HCT116 (cell line): ENCODE measurements around the gene NBL1. TPM values are rescaled to one million over a fixed set of nuclear protein-coding genes. Genes with fewer than 3 reads are reported as not detected.

ENCODE experiments used
- ATAC-seq: fragments of 200-7000 bp; cut with Tn5 transposase; 2 replicates; pipeline ENCODE4 v1.9.1; 2020; ENCODE audit warnings: mild to moderate bottlenecking, moderate library complexity
- BruUV-seq: library from RNA; stranded (reverse); fragments of 400-500 nt; replicated peaks from 2 replicates; lab custom pipeline; 2021; lab: Mats Ljungman, UMichigan
- CTCF ChIA-PET: fragments of 300-600 bp; sonication (Branson Sonifier 250); formaldehyde crosslinking; loops from one replicate; lab custom pipeline; 2021; ENCODE audit warnings: antibody characterized with exemption; lab: Charles Lee
- POLR2A ChIA-PET: fragments of 300-600, 350-600 bp; sonication (Branson Sonifier 250); formaldehyde crosslinking; loops from one replicate; lab custom pipeline; 2021; ENCODE audit warnings: antibody characterized with exemption; lab: Charles Lee
- RAD21 ChIA-PET, 2 experiments: fragments of 300-600 bp; sonication (Branson Sonifier 250); formaldehyde crosslinking; loops; one replicate each; lab custom pipeline; 2023; ENCODE audit warnings: low total read pairs in 2 of 2; ENCODE audit not compliant: uncharacterized antibody in 2 of 2, unreplicated experiment in 2 of 2, low non-redundant PET in 1 of 2; lab: Charles Lee
- DNase-seq: peaks from one replicate; pipeline ENCODE4 v3.0.0-alpha.2; 2010; ENCODE audit warnings: low read depth, low spot score
- H2AFZ ChIP-seq: fragments of 200-600 bp; shearing (Covaris generic), sonication (generic); 2 replicates; pipeline ENCODE4 v1.6.1; 2017; ENCODE audit warnings: low read depth, mixed run types, mixed read lengths, antibody characterized with exemption, low read length; ENCODE audit not compliant: poor library complexity, severe bottlenecking
- H3K27ac ChIP-seq: 2 replicates; pipeline ENCODE4 v1.5.1; 2012; ENCODE audit warnings: low read depth, low read length
- H3K27me3 ChIP-seq: fragments of 200-600 bp; sonication (generic); 2 replicates; pipeline ENCODE4 v1.6.1; 2016; ENCODE audit warnings: mixed run types, low read length, mixed read lengths; ENCODE audit not compliant: insufficient read depth
- H3K36me3 ChIP-seq, 2 experiments: fragments of 200-500 bp in 1 of 2; fragments of 200-600 bp in 1 of 2; sonication (Bioruptor generic) in 1 of 2; sonication (generic) in 1 of 2; 2 replicates each; pipeline versions ENCODE4 v1.5.1 to v1.6.1; 2014 to 2016; ENCODE audit warnings: low read length in 2 of 2, inconsistent platforms in 1 of 2, mixed read lengths in 1 of 2, mixed run types in 1 of 2; ENCODE audit not compliant: insufficient read depth in 2 of 2, control insufficient read depth in 1 of 2
- H3K4me1 ChIP-seq, 2 experiments: fragments of 200-600 bp in 1 of 2; sonication (generic) in 1 of 2; 2 replicates each; pipeline versions ENCODE4 v1.5.1 to v1.6.1; 2012 to 2017; ENCODE audit warnings: low read length in 2 of 2, inconsistent platforms in 1 of 2, mild to moderate bottlenecking in 1 of 2, mixed read lengths in 1 of 2, mixed run types in 1 of 2, moderate library complexity in 1 of 2; ENCODE audit not compliant: insufficient read depth in 2 of 2, control insufficient read depth in 1 of 2
- H3K4me2 ChIP-seq: fragments of 200-600 bp; sonication (generic); 2 replicates; pipeline ENCODE4 v1.6.1; 2017; ENCODE audit warnings: mixed run types, low read length, mixed read lengths
- H3K4me3 ChIP-seq, 2 experiments: fragments of 200-600 bp in 1 of 2; sonication (generic) in 1 of 2; replicated peaks in 1 of 2; 2 replicates each; pipeline ENCODE4 v1.5.1; 2011 to 2016; ENCODE audit warnings: low read length in 2 of 2, control low read depth in 1 of 2, low read depth in 1 of 2, mild to moderate bottlenecking in 1 of 2, mixed read lengths in 1 of 2, mixed run types in 1 of 2
- H3K79me2 ChIP-seq: fragments of 200-600 bp; sonication (generic); 2 replicates; pipeline ENCODE4 v1.6.1; 2017; ENCODE audit warnings: mild to moderate bottlenecking, mixed run types, low read length, moderate library complexity, mixed read lengths; ENCODE audit not compliant: insufficient read depth
- H3K9ac ChIP-seq: fragments of 200-600 bp; sonication (generic); 2 replicates; pipeline ENCODE4 v1.6.1; 2016; ENCODE audit warnings: low read length, mixed read lengths
- H3K9me2 ChIP-seq: fragments of 200-600 bp; sonication (generic), shearing (Covaris generic); 2 replicates; pipeline ENCODE4 v1.6.1; 2017; ENCODE audit warnings: mixed run types, mild to moderate bottlenecking, moderate library complexity; ENCODE audit not compliant: insufficient read depth
- H3K9me3 ChIP-seq, 2 experiments: fragments of 200-500 bp in 1 of 2; fragments of 200-600 bp in 1 of 2; sonication (Bioruptor generic) in 1 of 2; sonication (generic) in 1 of 2; 2 replicates each; pipeline ENCODE4 v1.6.1; 2014 to 2017; ENCODE audit warnings: low read length in 2 of 2, mixed read lengths in 2 of 2, inconsistent platforms in 1 of 2, low read depth in 1 of 2, mild to moderate bottlenecking in 1 of 2, mixed run types in 1 of 2, moderate library complexity in 1 of 2; ENCODE audit not compliant: control insufficient read depth in 1 of 2, insufficient read depth in 1 of 2
- H4K20me1 ChIP-seq: fragments of 200-600 bp; sonication (generic), shearing (Covaris generic); 2 replicates; pipeline ENCODE4 v1.6.1; 2017; ENCODE audit warnings: mixed run types, mild to moderate bottlenecking, moderate library complexity; ENCODE audit not compliant: insufficient read depth
- CBX3 ChIP-seq: IDR thresholded peaks from 2 replicates; pipeline ENCODE4 v1.6.1; 2012; ENCODE audit warnings: low read depth
- EGR1 ChIP-seq: IDR thresholded peaks from 2 replicates; pipeline ENCODE4 v1.6.1; 2012; ENCODE audit warnings: low read depth
- ELF1 ChIP-seq: IDR thresholded peaks from 2 replicates; pipeline ENCODE4 v1.6.1; 2012; ENCODE audit warnings: low read depth, borderline replicate concordance
- EZH2phosphoT487 ChIP-seq: fragments of 200-600 bp; IDR thresholded peaks from 2 replicates; pipeline ENCODE4 v1.6.1; 2018; ENCODE audit warnings: antibody characterized with exemption, borderline replicate concordance
- JUND ChIP-seq: IDR thresholded peaks from 2 replicates; pipeline ENCODE4 v1.6.1; 2012
- POLR2A ChIP-seq: IDR thresholded peaks from 2 replicates; pipeline ENCODE4 v1.7.0; 2011; ENCODE audit warnings: borderline replicate concordance; ENCODE audit not compliant: insufficient read depth, insufficient read length; ENCODE audit errors: extremely low read depth
- POLR2AphosphoS5 ChIP-seq: IDR thresholded peaks from 2 replicates; pipeline ENCODE4 v1.6.1; 2011; ENCODE audit warnings: mild to moderate bottlenecking, low read depth, low read length, moderate library complexity
- RAD21 ChIP-seq: IDR thresholded peaks from 2 replicates; pipeline ENCODE4 v1.6.1; 2012; ENCODE audit warnings: low read depth, mild to moderate bottlenecking
- SP1 ChIP-seq: IDR thresholded peaks from 2 replicates; pipeline ENCODE4 v1.6.1; 2012; ENCODE audit warnings: low read depth
- TCF7L2 ChIP-seq: IDR thresholded peaks from 2 replicates; pipeline ENCODE4 v1.7.0; 2011; ENCODE audit warnings: borderline replicate concordance, inconsistent platforms; ENCODE audit not compliant: insufficient read depth, insufficient read length; ENCODE audit errors: extremely low read depth
- ZFX ChIP-seq: fragments of 450-650 bp; IDR thresholded peaks from 2 replicates; pipeline ENCODE4 v1.6.1; 2017
- ZNF274 ChIP-seq: fragments of 200-500 bp; sonication (Bioruptor generic); IDR thresholded peaks from 2 replicates; pipeline ENCODE4 v1.6.1; 2014; ENCODE audit warnings: mild to moderate bottlenecking, low read depth, low read length, inconsistent platforms
- intact Hi-C: fragments of 100-400 bp; cut with micrococcal nuclease; formaldehyde crosslinking; loops from 2 replicates; pipeline ENCODE4 v1.10.0; 2022
- total RNA-seq: library from RNA; stranded (reverse); gene quantifications from one replicate; pipeline ENCODE4 v1.2.1, GENCODE V29; 2021; ENCODE audit not compliant: unreplicated experiment
- TF ChIP-seq, protein P1 (sequence below): IDR thresholded peaks from 2 replicates; pipeline ENCODE4 v1.6.1; 2011; ENCODE audit warnings: mild to moderate bottlenecking, low read length, moderate library complexity; ENCODE audit not compliant: insufficient replicate concordance; ENCODE audit errors: extremely low read depth
- TF ChIP-seq, protein P2 (sequence below): IDR thresholded peaks from 2 replicates; pipeline ENCODE4 v1.6.1; 2012

Gene NBL1
- total RNA-seq, 1 experiment from 2014 or later, result 75.4 TPM

DNA sequence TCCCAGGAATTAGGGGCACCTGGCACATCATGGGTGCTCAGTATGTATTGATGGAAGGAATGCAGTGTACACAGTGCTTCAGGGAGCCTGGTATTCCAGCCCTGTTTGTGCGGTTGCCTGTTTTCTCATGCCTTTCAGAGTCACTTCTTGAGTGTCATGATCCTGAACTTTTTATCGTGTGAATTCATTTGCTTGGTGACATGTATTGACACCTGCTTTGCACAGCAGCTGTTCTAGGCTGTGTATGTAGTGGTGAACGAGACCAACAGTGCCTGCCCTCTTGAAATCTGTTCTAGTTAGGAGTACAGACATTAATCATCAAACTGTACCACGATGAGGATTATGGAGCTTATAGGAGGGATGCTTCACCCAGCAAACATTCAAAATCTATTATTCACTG is 26.7 kb downstream of the NBL1 start:
- 0 out of 2 replicates have a peak, but pooled peaks cover 5% of the 10 kb centered on the region for H3K27me3 ChIP-seq
- TF ChIP-seq ZNF274 (no peak), JUND (no peak), EZH2phosphoT487 (no peak), POLR2A (no peak), RAD21 (no peak), ELF1 (no peak), TCF7L2 (no peak), EGR1 (no peak), ZFX (no peak), SP1 (no peak), POLR2AphosphoS5 (no peak), CBX3 (no peak)
- TF ChIP-seq, protein P1, sequence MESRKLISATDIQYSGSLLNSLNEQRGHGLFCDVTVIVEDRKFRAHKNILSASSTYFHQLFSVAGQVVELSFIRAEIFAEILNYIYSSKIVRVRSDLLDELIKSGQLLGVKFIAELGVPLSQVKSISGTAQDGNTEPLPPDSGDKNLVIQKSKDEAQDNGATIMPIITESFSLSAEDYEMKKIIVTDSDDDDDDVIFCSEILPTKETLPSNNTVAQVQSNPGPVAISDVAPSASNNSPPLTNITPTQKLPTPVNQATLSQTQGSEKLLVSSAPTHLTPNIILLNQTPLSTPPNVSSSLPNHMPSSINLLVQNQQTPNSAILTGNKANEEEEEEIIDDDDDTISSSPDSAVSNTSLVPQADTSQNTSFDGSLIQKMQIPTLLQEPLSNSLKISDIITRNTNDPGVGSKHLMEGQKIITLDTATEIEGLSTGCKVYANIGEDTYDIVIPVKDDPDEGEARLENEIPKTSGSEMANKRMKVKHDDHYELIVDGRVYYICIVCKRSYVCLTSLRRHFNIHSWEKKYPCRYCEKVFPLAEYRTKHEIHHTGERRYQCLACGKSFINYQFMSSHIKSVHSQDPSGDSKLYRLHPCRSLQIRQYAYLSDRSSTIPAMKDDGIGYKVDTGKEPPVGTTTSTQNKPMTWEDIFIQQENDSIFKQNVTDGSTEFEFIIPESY, result no peak
- TF ChIP-seq, protein P2, sequence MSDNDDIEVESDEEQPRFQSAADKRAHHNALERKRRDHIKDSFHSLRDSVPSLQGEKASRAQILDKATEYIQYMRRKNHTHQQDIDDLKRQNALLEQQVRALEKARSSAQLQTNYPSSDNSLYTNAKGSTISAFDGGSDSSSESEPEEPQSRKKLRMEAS, result no peak
- TF ChIP-seq, all 23 proteins: peak for 0
- Histone ChIP-seq H2AFZ (no peak overlapping the region), H3K9ac (no peak overlapping the region), H3K36me3 (no peaks in the 10 kb centered on the region), H3K27ac (no peak overlapping the region), H3K4me2 (no peak overlapping the region), H3K9me3 (no peaks in the 10 kb centered on the region), H3K4me1 (no peaks in the 10 kb centered on the region), H3K4me3 (no peak overlapping the region), H4K20me1 (no peaks in the 10 kb centered on the region), H3K79me2 (no peaks in the 10 kb centered on the region), H3K9me2 (no peaks in the 10 kb centered on the region)
- no peak for DNase-seq
- intact Hi-C loops, result no loop called here
- ATAC-seq, result no peak
- ChIA-PET POLR2A (no interaction called here), CTCF (interaction anchor here (1.5 kb wide), 1 partner anchor 9 kb away, joined by 3 read pairs; no protein-coding TSS in a partner anchor), RAD21 (no interaction called here)
- no TSS peak for BruUV-seq
